ENCODE data around the gene IQGAP2. TPM values are rescaled to one million over a fixed set of nuclear protein-coding genes. Genes with fewer than 3 reads are reported as not detected.

Gene IQGAP2
- polyA plus RNA-seq, 1 donor from 2014 or later, result 8.0 TPM

- no peak overlapping the region for H3K4me3 Mint-ChIP-seq
- H3K9me3 Mint-ChIP-seq, result no peaks in the 10 kb centered on the region
- H3K36me3 Mint-ChIP-seq, result peaks cover 6% of the 10 kb centered on the region
- no peak overlapping the region for H3K27ac Mint-ChIP-seq
- peaks cover 3% of the 10 kb centered on the region for H3K27me3 Mint-ChIP-seq
- H3K4me1 Mint-ChIP-seq, result peaks cover 2 to 7% (median 5%) of the 10 kb centered on the region in 3 donors
These were observed 121.8 kb downstream of the IQGAP2 start for GRCh38 chr5:76524868-76525267.

- Mint-ChIP-seq H3K27me3 (peaks cover 3% of the 10 kb centered on the region), H3K4me1 (peaks cover 2 to 6% (median 4%) of the 10 kb centered on the region in 3 donors), H3K36me3 (peaks cover 4% of the 10 kb centered on the region), H3K4me3 (no peak overlapping the region), H3K27ac (no peak overlapping the region), H3K9me3 (no peaks in the 10 kb centered on the region)
These were observed 122.9 kb downstream of the IQGAP2 start for GRCh38 chr5:76525956-76526355.

- H3K27me3 Mint-ChIP-seq, result peaks cover 3% of the 10 kb centered on the region
- peaks cover 0 to 3% (median 0%) of the 10 kb centered on the region in 3 donors for H3K9me3 Mint-ChIP-seq
- H3K27ac Mint-ChIP-seq, result peak overlapping the region in 1 of 3 donors; percentile 6
- no peak overlapping the region for H3K4me3 Mint-ChIP-seq
- peaks cover 7% of the 10 kb centered on the region for H3K36me3 Mint-ChIP-seq
- peaks cover 0 to 2% (median 1%) of the 10 kb centered on the region in 3 donors for H3K4me1 Mint-ChIP-seq
These were observed 124.0 kb downstream of the IQGAP2 start for GRCh38 chr5:76526950-76527583.

- Mint-ChIP-seq H3K27me3 (peaks cover 3% of the 10 kb centered on the region), H3K4me3 (no peak overlapping the region), H3K27ac (no peak overlapping the region), H3K36me3 (peaks cover 5% of the 10 kb centered on the region), H3K9me3 (peaks cover 0 to 3% (median 0%) of the 10 kb centered on the region in 3 donors), H3K4me1 (peaks cover 0 to 2% (median 1%) of the 10 kb centered on the region in 3 donors)
These were observed 124.6 kb downstream of the IQGAP2 start for GRCh38 chr5:76527685-76528161.

GRCh38 chr5:76528547-76529331, 125.7 kb downstream of the IQGAP2 start:
- Mint-ChIP-seq H3K4me1 (peaks cover 0 to 2% (median 1%) of the 10 kb centered on the region in 3 donors), H3K4me3 (no peak overlapping the region), H3K27ac (no peak overlapping the region), H3K27me3 (peaks cover 3% of the 10 kb centered on the region), H3K36me3 (peaks cover 3% of the 10 kb centered on the region), H3K9me3 (peaks cover 0 to 3% (median 0%) of the 10 kb centered on the region in 3 donors)

- Mint-ChIP-seq H3K9me3 (peaks cover 0 to 3% (median 0%) of the 10 kb centered on the region in 3 donors), H3K4me3 (no peak overlapping the region), H3K4me1 (peaks cover 0 to 2% (median 1%) of the 10 kb centered on the region in 3 donors), H3K27me3 (peaks cover 3% of the 10 kb centered on the region), H3K27ac (no peak overlapping the region), H3K36me3 (peaks cover 3% of the 10 kb centered on the region)
These were observed 126.6 kb downstream of the IQGAP2 start for GRCh38 chr5:76529464-76530344.

GRCh38 chr5:76532052-76532451, 129.0 kb downstream of the IQGAP2 start:
- Mint-ChIP-seq H3K27me3 (no peaks in the 10 kb centered on the region), H3K27ac (no peak overlapping the region), H3K4me3 (no peak overlapping the region), H3K4me1 (peaks cover 0 to 2% (median 1%) of the 10 kb centered on the region in 3 donors), H3K9me3 (peaks cover 0 to 3% (median 0%) of the 10 kb centered on the region in 3 donors), H3K36me3 (peaks cover 6% of the 10 kb centered on the region)

- H3K4me1 Mint-ChIP-seq, result peaks cover 0 to 1% (median 0%) of the 10 kb centered on the region in 3 donors
- H3K36me3 Mint-ChIP-seq, result peaks cover 6% of the 10 kb centered on the region
- no peak overlapping the region for H3K4me3 Mint-ChIP-seq
- H3K27me3 Mint-ChIP-seq, result no peaks in the 10 kb centered on the region
- no peak overlapping the region for H3K27ac Mint-ChIP-seq
- H3K9me3 Mint-ChIP-seq, result peaks cover 0 to 3% (median 0%) of the 10 kb centered on the region in 3 donors
These were observed 129.9 kb downstream of the IQGAP2 start for GRCh38 chr5:76532973-76533372.

GRCh38 chr5:76535577-76535976, 132.5 kb downstream of the IQGAP2 start:
- Mint-ChIP-seq H3K27ac (no peak overlapping the region), H3K36me3 (peaks cover 6% of the 10 kb centered on the region), H3K9me3 (peaks cover 0 to 3% (median 0%) of the 10 kb centered on the region in 3 donors), H3K27me3 (no peaks in the 10 kb centered on the region), H3K4me1 (no peaks in the 10 kb centered on the region), H3K4me3 (no peak overlapping the region)

- Mint-ChIP-seq H3K27ac (peak overlapping the region in 1 of 3 donors; percentile 32), H3K36me3 (peaks cover 3% of the 10 kb centered on the region), H3K4me3 (no peak overlapping the region)
These were observed 134.0 kb downstream of the IQGAP2 start for GRCh38 chr5:76537073-76537543.

GRCh38 chr5:76542241-76542640, 139.2 kb downstream of the IQGAP2 start:
- H3K4me3 Mint-ChIP-seq, result no peak overlapping the region

More at GRCh38 chr5:76537073-76537543, 134.0 kb downstream of the IQGAP2 start:
- H3K27me3 Mint-ChIP-seq, result peaks cover 2% of the 10 kb centered on the region
- no peaks in the 10 kb centered on the region for H3K4me1 Mint-ChIP-seq
- no peaks in the 10 kb centered on the region for H3K9me3 Mint-ChIP-seq

GRCh38 chr5:76542887-76543690, 140.0 kb downstream of the IQGAP2 start:
- peaks cover 2% of the 10 kb centered on the region for H3K36me3 Mint-ChIP-seq
- H3K9me3 Mint-ChIP-seq, result no peaks in the 10 kb centered on the region
- peak overlapping the region in 2 of 3 donors; percentile 19 to 73 for H3K27ac Mint-ChIP-seq
- peak overlapping the region in 1 of 4 donors; percentile 1 for H3K4me3 Mint-ChIP-seq
- H3K4me1 Mint-ChIP-seq, result peaks cover 7 to 18% (median 13%) of the 10 kb centered on the region in 3 donors
- peaks cover 5% of the 10 kb centered on the region for H3K27me3 Mint-ChIP-seq

More at GRCh38 chr5:76542241-76542640, 139.2 kb downstream of the IQGAP2 start:
- Mint-ChIP-seq H3K27me3 (peaks cover 5% of the 10 kb centered on the region), H3K27ac (no peak overlapping the region), H3K9me3 (no peaks in the 10 kb centered on the region), H3K36me3 (peaks cover 2% of the 10 kb centered on the region), H3K4me1 (peaks cover 2 to 11% (median 8%) of the 10 kb centered on the region in 3 donors)

GRCh38 chr5:76544268-76544926, 141.3 kb downstream of the IQGAP2 start:
- peaks cover 5% of the 10 kb centered on the region for H3K27me3 Mint-ChIP-seq
- H3K4me3 Mint-ChIP-seq, result no peak overlapping the region
- H3K9me3 Mint-ChIP-seq, result no peaks in the 10 kb centered on the region
- H3K4me1 Mint-ChIP-seq, result peaks cover 7 to 22% (median 18%) of the 10 kb centered on the region in 3 donors
- peak overlapping the region in 2 of 3 donors; percentile 14 to 28 for H3K27ac Mint-ChIP-seq
- peaks cover 2% of the 10 kb centered on the region for H3K36me3 Mint-ChIP-seq
